IPS-NIHi11 (cell line): ENCODE data around the gene HERPUD1.

Experiments used
- DNase-seq: peaks from one replicate; pipeline ENCODE4 v3.0.0; 2012; ENCODE audit warnings: mixed read lengths, low spot score

The HERPUD1 gene

DNA sequence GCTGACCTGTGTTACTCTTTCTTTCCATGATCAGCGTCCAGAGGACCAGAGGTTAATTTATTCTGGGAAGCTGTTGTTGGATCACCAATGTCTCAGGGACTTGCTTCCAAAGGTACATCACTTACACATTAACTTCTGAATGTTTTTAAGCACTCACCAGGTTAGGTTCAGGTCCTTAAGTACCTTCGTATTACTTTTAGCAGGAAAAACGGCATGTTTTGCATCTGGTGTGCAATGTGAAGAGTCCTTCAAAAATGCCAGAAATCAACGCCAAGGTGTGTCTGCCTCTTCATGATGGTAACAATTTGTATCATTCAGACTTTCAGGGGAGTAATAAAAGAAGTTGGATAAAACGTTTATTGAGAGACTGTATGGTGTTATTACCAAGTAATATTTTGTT, 3.3 kb downstream of the HERPUD1 start:
- no peak for DNase-seq

DNA sequence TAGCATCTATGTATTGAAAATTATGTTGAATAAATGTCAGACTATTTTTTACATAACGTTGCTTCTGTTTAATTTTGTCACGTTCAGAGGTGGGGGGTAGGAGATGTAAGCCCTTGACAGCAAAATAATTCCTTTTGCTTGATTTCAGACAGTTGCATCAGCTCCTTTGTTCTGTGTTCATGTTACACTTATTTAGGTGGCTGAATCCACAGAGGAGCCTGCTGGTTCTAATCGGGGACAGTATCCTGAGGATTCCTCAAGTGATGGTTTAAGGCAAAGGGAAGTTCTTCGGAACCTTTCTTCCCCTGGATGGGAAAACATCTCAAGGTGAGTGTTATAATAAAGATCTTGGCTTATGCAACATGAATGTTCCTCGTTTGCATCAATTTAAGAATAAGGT, 4.5 kb downstream of the HERPUD1 start:
- DNase-seq = no peak

DNA sequence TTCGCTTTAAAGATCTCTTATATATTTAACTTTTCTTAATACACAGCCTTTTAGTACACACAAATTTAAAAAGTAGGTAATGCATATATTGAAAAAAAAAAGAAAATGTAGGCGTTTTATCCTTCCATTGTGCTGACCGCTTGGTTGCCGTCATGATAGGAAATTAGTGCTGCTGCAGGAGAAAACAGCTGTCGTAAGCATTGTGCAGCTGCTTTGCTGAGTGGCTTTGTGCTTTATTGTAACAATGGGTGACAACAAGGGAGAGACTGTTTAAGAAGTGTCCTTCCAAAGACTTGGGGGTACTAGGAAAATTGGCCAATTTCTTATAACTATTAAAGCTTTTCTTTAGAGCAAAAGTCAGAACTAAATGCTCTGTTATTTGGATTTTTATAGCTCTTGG, 5.0 kb downstream of the HERPUD1 start:
- no peak for DNase-seq

DNA sequence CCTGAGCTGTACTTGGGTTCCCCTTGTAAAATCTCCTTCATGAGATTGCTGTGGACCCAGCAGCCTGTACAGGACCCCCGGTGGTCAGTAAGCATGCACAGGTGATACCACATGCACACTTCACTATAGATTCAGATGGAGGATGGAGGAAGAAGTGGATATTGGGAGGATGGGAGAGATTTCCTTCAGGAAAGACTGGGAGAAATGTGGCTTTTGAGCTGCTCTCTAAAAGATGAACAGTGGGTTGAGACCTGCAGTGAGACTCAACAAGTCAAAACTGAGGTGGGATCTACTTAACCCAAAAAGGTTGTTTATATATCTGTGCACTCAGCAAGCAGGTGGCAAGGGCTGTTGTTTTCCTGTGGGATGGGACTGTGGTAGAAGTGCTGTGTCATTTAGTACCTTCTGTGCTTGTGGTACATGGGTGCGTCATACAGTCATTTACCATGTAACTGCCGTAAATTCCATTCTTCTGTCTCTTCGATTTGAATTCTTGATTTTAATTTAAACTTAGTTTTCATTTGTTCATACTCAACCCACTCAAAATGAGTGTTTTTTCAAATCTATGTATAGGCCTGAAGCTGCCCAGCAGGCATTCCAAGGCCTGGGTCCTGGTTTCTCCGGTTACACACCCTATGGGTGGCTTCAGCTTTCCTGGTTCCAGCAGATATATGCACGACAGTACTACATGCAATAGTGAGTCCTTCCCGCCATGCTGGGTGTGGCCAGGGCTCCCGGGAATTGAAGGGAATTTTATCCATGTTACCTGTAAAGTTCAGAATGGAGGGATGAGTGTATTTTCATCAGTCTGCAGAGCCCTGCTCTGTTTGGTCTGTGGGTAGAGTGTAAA, 6.9 kb downstream of the HERPUD1 start:
- DNase-seq = no peak

DNA sequence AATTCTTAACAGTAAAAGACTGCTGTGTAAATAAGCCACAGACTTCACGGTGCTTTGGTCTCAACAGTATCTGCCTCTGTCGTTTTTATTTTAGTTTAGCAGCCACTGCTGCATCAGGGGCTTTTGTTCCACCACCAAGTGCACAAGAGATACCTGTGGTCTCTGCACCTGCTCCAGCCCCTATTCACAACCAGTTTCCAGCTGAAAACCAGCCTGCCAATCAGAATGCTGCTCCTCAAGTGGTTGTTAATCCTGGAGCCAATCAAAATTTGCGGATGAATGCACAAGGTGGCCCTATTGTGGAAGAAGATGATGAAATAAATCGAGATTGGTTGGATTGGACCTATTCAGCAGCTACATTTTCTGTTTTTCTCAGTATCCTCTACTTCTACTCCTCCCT, 7.9 kb downstream of the HERPUD1 start:
- no peak for DNase-seq

DNA sequence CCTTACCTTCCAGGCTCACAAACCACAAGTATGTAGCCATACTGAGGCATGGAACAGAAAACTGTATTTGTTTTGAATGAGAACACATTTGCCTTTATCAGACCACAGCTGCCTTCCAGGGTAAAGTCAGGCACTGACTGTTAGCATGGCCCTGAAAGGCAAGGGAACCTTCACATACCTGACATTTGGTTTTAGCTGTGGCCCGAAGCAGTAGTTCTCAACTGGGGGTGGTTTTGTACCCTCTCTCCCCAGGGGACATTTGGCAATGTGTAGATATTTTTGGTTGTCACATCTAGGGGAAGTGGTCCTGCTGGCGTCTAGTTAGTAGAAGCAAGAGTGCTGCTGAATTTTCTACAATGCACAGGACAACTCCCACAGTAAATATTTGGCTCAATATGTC, 9.2 kb downstream of the HERPUD1 start:
- no peak for DNase-seq

DNA sequence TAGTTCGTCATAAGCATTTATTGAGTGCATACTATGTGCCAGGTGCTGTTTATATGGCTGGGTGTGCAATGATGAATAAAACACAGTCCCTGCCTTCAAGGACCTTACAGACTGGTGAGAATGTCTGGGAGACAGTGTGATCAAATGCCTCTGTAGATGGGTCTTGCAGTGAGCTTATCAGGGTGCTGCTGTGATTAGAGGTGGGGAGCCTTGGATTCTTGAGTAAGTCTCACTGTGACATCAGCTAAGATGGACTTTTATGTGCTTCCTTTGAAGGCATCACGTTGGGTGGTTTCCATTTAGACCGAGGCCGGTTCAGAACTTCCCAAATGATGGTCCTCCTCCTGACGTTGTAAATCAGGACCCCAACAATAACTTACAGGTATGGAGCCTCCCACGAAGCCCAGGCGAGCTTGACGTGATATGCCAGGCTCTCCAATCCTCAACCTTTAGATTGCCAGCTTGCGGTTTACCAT, 10.0 kb downstream of the HERPUD1 start:
- DNase-seq = no peak

DNA sequence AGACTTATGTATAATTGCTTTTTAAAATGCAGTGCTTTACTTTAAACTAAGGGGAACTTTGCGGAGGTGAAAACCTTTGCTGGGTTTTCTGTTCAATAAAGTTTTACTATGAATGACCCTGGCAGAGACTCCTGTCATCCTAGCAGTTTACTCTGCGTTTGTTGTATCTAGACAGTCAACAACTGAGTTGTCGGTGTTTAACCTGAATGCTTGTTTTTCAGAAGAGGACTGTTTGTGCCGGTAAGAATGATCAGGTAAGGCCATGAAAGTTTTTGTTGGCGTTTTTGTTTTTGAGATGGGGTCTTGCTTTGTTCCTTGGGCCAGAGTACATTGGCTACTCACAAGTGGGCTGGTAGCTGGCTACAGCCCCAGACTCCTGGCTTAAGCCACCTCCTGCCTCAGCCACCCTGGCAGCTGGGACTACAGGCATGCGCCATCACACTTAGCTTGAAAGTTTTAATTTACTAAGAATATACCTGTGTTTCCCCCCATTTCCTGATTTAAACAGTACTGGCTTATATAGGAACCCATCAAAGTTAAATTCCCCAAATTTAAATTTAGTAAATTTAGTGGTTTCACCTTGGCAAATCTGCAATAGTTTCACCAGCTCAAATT, 11.9 kb downstream of the HERPUD1 start:
- DNase-seq = no peak

DNA sequence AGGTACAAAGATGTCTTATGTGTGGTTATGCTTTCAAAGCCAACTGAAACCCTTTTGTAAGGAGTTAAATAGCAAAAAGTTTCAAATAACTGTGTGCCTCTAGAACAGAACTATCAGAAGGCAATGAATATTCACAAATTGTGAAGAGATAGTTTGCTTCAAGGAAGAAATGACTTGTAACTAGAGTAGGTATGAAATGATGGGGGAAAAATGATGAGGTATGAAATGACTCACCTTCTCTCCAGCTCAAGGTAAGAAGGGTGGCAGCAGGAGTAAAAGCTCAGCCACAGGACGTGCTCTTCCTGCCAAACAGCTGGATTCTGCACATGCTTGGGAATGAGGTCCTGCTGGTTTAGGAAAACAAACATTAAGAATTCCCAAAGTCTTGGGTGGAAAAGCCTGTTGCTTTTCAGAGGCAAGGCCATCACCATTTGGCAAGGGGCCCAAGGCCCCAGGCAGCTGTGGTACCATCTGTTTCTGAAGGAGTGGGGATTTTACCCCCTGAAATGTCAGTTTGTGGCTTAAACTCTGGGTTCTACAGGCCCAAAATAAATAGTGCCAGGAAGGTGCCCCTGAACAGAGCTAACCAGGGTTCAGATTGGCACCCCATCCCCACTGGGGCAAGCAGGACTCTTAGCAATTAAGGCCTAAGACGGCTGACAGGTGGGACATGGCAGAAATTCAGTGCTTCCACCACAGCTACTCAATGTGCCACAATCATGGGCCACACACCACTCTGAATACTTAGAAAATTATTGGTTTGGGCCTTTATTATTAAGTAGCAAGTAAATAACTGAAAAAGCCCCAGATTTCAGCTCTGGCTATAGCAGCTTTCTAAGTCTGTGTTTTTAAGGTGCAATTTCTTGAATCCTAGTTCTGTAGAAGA, 13.3 kb downstream of the HERPUD1 start:
- no peak for DNase-seq

DNA sequence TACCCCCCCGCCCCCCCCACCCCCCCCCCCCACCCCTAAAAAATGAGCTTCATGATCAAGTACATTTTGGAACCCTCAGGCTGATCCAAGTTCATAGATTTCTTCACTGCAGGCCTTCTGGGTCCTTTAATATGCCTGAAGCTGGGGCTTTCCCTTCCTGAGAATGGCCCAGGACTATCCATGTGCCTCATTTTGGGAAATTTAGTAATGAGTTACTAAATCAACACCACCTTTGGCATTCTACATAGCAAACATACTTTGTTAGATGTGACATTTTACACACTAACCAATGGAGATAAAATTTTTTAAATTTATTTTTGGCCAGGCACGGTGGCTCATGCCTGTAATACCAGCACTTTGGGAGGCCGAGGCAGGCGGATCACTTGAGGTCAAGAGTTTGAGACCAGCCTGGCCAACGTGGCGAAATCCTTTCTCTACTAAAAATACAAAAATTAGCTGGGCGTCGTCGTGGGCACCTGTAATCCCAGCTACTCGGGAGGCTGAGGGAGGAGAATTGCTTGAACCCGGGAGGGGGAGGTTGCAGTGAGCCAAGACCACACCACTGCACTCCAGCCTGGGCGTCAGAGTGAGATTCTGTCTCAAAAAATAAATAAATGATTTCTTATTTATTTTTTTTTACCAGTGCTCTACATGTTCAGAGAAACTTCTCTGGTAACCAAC, 14.0 kb downstream of the HERPUD1 start:
- DNase-seq = no peak

DNA sequence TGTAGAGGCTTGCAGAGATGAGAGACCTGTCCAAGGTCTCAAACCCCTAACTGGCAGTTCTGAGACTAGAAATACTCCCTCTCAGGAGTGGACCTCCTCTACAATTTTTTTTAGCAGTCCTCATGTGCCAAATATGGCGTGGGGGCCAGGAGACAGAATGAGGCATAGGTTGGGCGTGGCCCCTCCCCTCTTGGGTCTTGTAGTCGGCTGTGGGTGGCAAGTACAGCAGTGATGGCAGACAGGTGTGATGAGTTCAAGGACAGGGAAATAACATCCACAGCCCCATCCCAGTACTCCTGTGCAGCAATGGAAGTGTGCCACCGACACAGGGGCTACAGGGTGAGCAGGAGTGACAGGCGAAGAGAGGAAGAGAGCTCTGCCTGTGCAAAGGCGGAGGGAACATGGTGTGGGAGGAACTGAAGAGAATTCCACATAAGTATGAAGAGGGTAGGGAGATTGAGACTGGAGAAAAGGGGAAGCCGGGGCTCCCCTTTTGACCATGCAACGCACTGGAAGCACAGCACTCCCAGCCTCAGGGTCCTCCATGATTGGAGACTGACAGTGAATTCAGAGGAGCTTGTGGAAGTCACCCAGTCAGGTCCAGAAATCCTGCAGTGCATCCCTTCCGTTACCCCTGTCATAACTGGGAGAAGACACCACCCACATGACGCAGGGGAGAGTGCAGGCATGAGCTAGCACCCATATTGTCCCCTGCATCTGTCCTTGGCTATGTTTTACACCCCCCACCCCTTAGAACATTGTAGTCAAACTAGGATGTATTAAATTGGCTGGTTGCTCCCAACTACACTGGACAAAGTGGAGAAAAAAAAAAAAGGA, 15.0 kb downstream of the HERPUD1 start:
- no peak for DNase-seq

DNA sequence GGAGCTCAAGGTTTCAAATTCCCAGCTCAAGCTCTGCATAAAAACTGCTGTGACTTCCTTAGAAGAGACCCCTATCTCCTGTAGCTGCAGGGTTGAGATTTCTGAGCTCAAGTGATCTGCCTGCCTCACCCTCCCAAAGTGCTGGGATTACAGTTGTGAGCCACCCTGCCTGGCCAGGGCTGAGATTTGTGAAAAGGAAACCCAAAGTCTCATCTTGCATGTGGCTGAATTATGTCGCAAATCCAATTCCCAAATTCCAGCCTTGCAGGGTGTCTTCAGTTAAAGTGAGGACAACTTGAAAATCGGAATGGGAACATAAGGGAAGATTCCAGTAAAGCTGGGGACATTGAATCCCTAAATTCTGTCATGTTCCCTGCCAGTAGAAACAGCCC, 15.7 kb downstream of the HERPUD1 start:
- DNase-seq = no peak

DNA sequence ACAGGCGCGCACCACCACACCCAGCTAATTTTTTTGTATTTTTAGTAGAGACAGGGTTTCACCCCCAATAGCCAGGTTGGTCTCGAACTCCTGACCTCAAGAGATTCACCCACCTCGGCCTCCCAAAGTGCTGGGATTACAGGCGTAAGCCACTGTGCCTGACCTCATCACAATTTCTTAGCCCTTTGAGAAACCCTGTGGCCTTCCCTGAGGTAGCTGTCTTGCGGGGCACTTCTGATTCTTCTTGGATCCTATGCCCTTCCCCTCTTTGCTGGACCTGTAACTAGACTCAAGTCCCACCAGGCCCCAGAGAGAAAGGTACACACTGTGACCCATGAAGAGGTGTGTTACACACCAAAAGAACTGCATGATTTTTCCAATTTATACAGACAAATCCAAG, 16.3 kb downstream of the HERPUD1 start:
- DNase-seq = no peak

DNA sequence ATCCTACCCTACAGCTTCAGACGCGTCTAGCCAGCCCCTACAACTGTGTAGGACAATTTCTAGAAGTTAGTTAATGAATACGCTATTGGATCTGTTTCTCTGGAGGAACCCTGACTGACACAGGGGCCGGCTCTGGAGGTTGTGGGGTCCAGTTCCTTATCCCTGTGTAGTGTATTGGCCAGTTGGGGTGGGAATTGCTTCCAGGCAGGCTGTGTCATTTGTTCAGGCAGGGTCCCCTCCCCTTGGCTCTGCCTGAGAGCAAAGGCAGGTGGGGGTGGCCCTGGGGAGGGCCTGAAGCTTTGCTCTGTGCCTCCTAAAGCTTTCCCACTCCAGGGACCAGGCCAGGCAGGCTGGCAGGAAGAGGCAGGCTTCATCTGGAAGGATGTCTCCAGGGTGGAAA, 18.1 kb downstream of the HERPUD1 start:
- DNase-seq = no peak

DNA sequence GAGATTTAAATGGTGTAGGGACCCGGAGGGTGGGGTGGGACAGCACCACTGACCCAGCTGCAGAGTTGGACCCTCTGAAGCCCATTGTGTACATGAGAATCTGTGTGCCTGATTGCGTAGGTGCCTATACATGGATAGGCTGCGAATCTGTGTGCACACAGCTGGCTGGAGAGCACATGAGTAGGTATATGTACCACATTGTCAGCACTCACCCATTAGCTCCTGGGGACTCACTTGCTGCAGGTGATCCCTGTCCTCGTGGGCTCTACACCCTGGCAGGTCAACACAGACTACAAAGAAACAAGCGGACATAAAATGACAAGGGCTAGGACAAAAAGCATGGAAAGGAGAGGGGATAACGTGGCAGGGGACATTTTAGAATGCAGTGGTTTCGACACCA, 18.5 kb downstream of the HERPUD1 start:
- DNase-seq = no peak

DNA sequence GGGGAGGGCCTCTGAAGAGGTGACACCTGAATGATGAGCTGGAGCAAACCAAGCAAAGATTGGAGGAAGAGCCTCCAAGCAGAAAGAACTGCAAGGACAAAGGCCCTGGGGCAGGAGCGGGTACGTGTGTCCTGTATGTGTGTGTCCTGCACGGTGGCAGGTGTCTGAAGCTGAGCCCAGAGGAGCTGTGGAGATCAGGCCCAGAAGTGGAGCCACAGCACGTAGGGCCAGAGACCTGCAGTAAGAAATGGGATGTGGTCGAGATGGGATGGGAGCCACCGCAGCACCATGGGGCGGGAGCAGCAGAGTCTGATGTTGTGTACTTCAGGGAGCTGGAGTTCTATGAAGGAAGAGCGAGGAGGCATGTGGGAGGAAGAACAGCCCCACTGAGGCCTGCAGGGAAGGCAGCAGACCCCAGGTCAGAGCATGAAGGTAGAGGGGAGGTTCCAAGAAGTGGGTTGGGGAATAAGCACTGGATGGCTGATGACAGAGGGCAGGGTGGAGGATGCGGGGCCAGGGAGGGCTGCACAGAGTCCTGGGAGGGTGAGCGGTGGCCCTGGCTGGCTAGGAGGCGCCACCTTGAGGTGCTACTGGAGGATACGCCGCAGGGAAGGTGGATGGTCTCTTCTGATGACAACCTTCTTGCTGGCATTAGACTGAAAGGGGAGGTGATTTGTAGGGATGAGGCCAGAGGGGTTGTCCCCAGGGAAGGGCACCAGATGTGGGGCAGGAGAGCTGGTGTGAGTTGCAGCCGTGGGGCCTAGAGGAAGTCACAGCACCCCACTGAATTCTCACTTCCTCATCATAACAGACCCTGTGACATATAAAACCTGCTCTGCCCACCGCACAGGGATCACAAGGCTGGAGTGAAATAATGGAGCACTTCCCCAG, 19.2 kb downstream of the HERPUD1 start:
- peak; percentile 78 for DNase-seq

DNA sequence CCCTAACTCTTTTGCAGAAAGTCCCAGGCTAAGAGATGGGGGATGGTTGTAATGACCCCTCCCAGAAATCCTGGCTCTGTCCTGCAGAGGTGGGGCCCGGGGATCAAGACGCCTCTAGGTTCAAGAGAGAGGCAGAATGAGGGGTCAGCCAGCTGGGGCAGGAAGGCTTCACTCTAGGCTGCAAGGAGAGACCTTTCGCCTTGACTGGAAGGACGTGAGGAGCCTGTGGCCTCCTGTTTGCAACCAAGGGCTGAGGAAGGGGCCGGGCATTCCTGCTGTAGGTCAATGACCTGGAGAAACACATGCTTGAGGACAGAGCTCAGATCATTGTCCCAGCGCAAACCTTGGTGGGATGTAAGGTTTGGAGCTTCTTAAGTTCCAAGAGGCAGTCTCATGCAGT, 21.1 kb downstream of the HERPUD1 start:
- DNase-seq = no peak

DNA sequence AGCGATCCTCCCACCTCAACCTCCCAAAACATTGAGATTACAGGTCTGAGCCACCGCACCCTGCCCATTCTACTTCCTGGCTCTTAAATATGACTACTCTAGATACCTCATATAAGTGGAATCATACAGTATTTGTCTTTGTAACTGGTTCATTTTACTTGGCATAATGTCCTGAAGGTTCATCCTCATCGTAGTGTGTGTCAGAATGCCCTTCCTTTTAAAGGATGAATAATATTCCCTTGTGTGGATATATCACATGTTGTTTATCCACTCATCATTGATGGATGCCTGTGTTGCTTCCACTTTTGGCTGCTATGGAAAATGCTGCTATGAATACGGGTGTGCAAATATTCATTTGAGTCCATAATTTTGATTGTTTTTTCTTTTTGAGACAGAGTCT, 24.1 kb downstream of the HERPUD1 start:
- no peak for DNase-seq

DNA sequence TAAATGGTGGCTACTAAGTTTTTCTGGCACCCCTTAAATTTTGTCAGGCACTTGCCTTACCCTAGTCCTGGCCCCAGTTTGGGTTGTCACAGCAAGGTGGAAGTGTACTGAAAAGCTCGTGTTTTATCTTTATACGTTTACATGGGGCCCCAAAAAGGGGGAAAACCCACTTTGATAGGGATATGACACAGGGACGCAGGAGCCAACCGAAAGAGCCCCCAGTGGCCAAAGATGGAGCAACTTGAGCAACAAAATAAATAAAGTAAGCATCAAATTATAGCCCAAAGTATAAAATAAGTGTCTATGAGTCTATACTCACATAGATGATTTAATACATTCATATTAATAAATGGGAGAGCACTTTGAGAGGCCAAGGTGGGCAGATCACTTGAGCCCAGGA, 24.8 kb downstream of the HERPUD1 start:
- no peak for DNase-seq

DNA sequence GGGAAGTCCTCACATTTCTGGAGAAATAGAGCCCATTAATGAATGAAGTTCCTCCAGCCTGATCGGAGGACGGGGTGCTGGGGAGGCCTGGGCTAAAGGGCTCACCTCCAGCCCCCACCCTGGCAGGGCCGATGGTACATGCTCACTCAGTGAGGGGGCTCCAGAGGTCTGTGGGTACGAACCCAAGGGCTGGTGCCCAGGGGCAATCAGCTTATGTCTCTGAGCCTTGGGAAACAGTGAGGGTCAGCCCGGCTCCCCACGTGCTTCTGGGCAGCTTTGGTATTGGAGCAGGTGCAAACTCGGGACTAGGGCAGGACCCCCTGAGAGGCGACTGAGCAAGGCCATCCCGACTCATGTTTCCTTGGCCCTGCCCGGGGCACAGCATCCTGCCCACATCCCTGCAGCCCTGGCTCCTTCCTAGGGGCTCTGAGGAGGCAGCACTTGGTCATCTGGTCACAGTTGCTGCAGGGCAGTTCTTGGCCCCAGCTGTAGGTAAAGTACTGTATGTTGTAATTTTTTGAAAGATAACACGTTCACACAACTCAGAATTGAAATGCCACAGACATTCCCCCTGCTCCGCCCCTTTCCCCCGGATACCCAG, 28.8 kb downstream of the HERPUD1 start:
- DNase-seq = no peak
